Heart left ventricle (tissue), 13 donors: ENCODE measurements around the gene ARF3.

ENCODE experiments used
- CTCF ChIP-seq, 12 donors: fragments of 200-600 bp; sonication (generic) in 4 of 12; IDR thresholded peaks; one replicate each; pipeline versions ENCODE4 v1.5.0 to v1.8.0; 2018 to 2022; ENCODE audit warnings: antibody characterized with exemption in 12 of 12, mild to moderate bottlenecking in 5 of 12
- POLR2A ChIP-seq, 2 donors: fragments of 450-650 bp; IDR thresholded peaks; one replicate each; pipeline ENCODE4 v1.6.1; 2017; ENCODE audit warnings: antibody characterized with exemption in 2 of 2, mild to moderate bottlenecking in 2 of 2, moderate library complexity in 2 of 2
- donor health status: ischemic (EF 13 %, LVEDD 7.1; RV severe dilation, severe dysfunction).
- donor health status: DM: no; HTN: yes; CAD: no.
- donor health status: DM: no; HTN: no; CAD: no.
- donor health status: ischemic (EF 25% LVEDD 6.9; RV normal size, moderate dysfunction).
- donor health status: ischemic (EF 25% LVEDD 5.7; RV mildly dilated, moderate dysfunction).
- donor health status: ischemic (EF 35%, LVEDD 5.7; RV mildly dilated, moderate dysfunction).
- donor health status: nonischemic (EF 11% LVEDD 7.7; RV severe dilation, severe dysfunction).
- donor health status: DM: yes; HTN: yes; CAD: no.
- donor health status: PGD.
- donor health status: ischemic (EF 29% LVEDD 5.4; RV normal size, mild dysfunction).
- donor health status: nonischemic (EF 23%, LVEDD 6.1; RV moderate dilation, normal function).

- TF ChIP-seq CTCF (IDR thresholded peaks at IDR 0.05) (no peak), POLR2A (IDR thresholded peaks at IDR 0.05) (no peak)
These were observed 17.1 kb downstream of the ARF3 start for GRCh38 chr12:48940181-48940580.
